Adrenal gland (tissue), 12 donors: Measurements from ENCODE around the gene ATP5PO. TPM values are rescaled to one million over a fixed set of nuclear protein-coding genes. Genes with fewer than 3 reads are reported as not detected.

Experiments
- DNase-seq, 7 donors: peaks; one replicate each; pipeline ENCODE4 v3.0.0-alpha.2; 2019 to 2020
- H3K27ac ChIP-seq, 5 donors: fragments of 200-600 bp; sonication (generic) in 4 of 5; 1 replicate in 3 of 5; 2 replicates in 2 of 5; pipeline versions ENCODE4 v1.5.1 to v1.8.0; 2016 to 2020; ENCODE audit warnings: mild to moderate bottlenecking in 1 of 5
- H3K27me3 ChIP-seq: fragments of 200-600 bp; 2 replicates; pipeline ENCODE4 v1.8.0; 2021
- H3K36me3 ChIP-seq, 2 donors: fragments of 200-600 bp; replicated peaks in 1 of 2; 1 replicate in 1 of 2; 2 replicates in 1 of 2; pipeline versions ENCODE4 v1.5.1 to v1.8.0; 2018 to 2022
- H3K4me1 ChIP-seq, 2 donors: fragments of 200-600 bp; replicated peaks in 1 of 2; 1 replicate in 1 of 2; 2 replicates in 1 of 2; pipeline versions ENCODE4 v1.5.1 to v1.8.0; 2018 to 2021
- H3K4me3 ChIP-seq, 4 donors: fragments of 200-600 bp; sonication (generic) in 3 of 4; one replicate each; pipeline ENCODE4 v1.5.1; 2016 to 2018
- H3K9me3 ChIP-seq, 3 donors: fragments of 200-600 bp; sonication (generic) in 1 of 3; replicated peaks in 1 of 3; 1 replicate in 2 of 3; 2 replicates in 1 of 3; pipeline versions ENCODE4 v1.5.1 to v1.8.0; 2016 to 2021
- CTCF ChIP-seq, 6 experiments: fragments of 450-650 bp in 4 of 6; fragments of 200-600 bp in 2 of 6; sonication (generic) in 1 of 6; IDR thresholded peaks; 1 replicate in 5 of 6; 2 replicates in 1 of 6; pipeline versions ENCODE4 v1.5.1 to v1.8.0; 2016 to 2021; ENCODE audit warnings: antibody characterized with exemption in 6 of 6, mild to moderate bottlenecking in 2 of 6, moderate library complexity in 1 of 6
- POLR2A ChIP-seq, 2 donors: fragments of 450-650 bp; IDR thresholded peaks; one replicate each; pipeline ENCODE4 v1.6.1; 2017; ENCODE audit warnings: antibody characterized with exemption in 2 of 2, mild to moderate bottlenecking in 2 of 2, moderate library complexity in 1 of 2
- WGBS, 4 donors: extraction: QIAGEN DNeasy Blood & Tissue Kit in 2 of 4; methylation state at CpG; one replicate each; pipeline versions ENCODE4 v1.1.5 to v1.1.7; 2013 to 2017; 5-methylcytosine and 5-hydroxymethylcytosine counted together
- intact Hi-C, 2 donors: fragments of 100-400 bp; cut with DNase I; formaldehyde crosslinking; loops; one replicate each; pipeline versions ENCODE4 v1.14.1 to v1.15.0; 2022 to 2023
- polyA plus RNA-seq, 3 donors: library from polyadenylated mRNA; stranded (reverse); fragments of 200-250 nt in 2 of 3; fragments of 350-450 nt in 1 of 3; fragmentation: Illumina TruSeq in 1 of 3; extraction: RNeasy Lipid Tissue Mini Kit (QIAGEN cat#74804) in 1 of 3; gene quantifications; one replicate each; pipeline ENCODE4 v1.2.3, GENCODE V29; 2013 to 2014
- total RNA-seq, 9 donors: library from RNA; depleted of rRNA in 4 of 9; stranded (reverse); fragments of >200 nt in 4 of 9; fragments of 120-200 nt in 1 of 9; fragmentation: NEBNext Ultra II Directional in 1 of 9; extraction: Animal tissue kit (Norgen Biotek cat#: 25700) in 1 of 9; gene quantifications; one replicate each; pipeline versions ENCODE4 v1.1.0 to v1.2.4, GENCODE V29; 2013 to 2023
- donor health status: healthy with polysubstance abuse.
- donor health status: Bipolar disorder and iron deficiency.
- donor health status: DM: yes; HTN: yes; CAD: no.
- donor health status: DM: no; HTN: no; CAD: no.
- donor health status: DM: no; HTN: no; CAD: no.
- donor health status: DM: yes; HTN: yes; CAD: no.

ATP5PO gene
- total and polyA plus RNA-seq, 12 donors = 78.6 to 299 (median 189) TPM

- no peak overlapping the region for H3K4me3 ChIP-seq
- H3K9me3 ChIP-seq = no peaks in the 10 kb centered on the region
- no peak for TF ChIP-seq POLR2A (IDR thresholded peaks at IDR 0.05)
- no peak for TF ChIP-seq CTCF (IDR thresholded peaks at IDR 0.05)
- 75 to 85% (median 83%) methylated on average over 14 of the region's 14 CpGs for WGBS, 4 donors
- no peak overlapping the region for H3K27ac ChIP-seq
- intact Hi-C loops = no loop called here
- H3K36me3 ChIP-seq = no peaks in the 10 kb centered on the region
- peak in 2 of 7 donors; percentile 19 to 54 for DNase-seq
- no peaks in the 10 kb centered on the region for H3K27me3 ChIP-seq
- no peaks in the 10 kb centered on the region for H3K4me1 ChIP-seq
Measured at GRCh38 chr21:33937931-33938339, 22.3 kb upstream of the ATP5PO start.

GRCh38 chr21:33937146-33937545 is 21.5 kb upstream of the ATP5PO start:
- DNase-seq = no peak
- H3K9me3 ChIP-seq = no peaks in the 10 kb centered on the region
- WGBS, 4 donors = 86 to 98% (median 93%) methylated on average over 4 of the region's 4 CpGs
- intact Hi-C loops = no loop called here
- TF ChIP-seq CTCF (IDR thresholded peaks at IDR 0.05) = no peak
- no peak for TF ChIP-seq POLR2A (IDR thresholded peaks at IDR 0.05)
- peaks cover 5 to 6% of the 10 kb centered on the region in 2 donors for H3K4me1 ChIP-seq
- H3K27me3 ChIP-seq = no peaks in the 10 kb centered on the region
- no peaks in the 10 kb centered on the region for H3K36me3 ChIP-seq
- no peak overlapping the region for H3K4me3 ChIP-seq
- H3K27ac ChIP-seq = no peak overlapping the region

- H3K36me3 ChIP-seq = no peaks in the 10 kb centered on the region
- WGBS, 4 donors = 58 to 69% (median 64%) methylated on average over 4 of the region's 4 CpGs
- H3K4me3 ChIP-seq = no peak overlapping the region
- no peaks in the 10 kb centered on the region for H3K27me3 ChIP-seq
- peaks cover 6 to 9% of the 10 kb centered on the region in 2 donors for H3K4me1 ChIP-seq
- intact Hi-C loops = no loop called here
- H3K9me3 ChIP-seq = no peaks in the 10 kb centered on the region
- no peak overlapping the region for H3K27ac ChIP-seq
- DNase-seq = peak in 1 of 7 donors; percentile 18
- TF ChIP-seq CTCF (IDR thresholded peaks at IDR 0.05) (no peak), POLR2A (IDR thresholded peaks at IDR 0.05) (no peak)
Measured at GRCh38 chr21:33936301-33937038, 20.9 kb upstream of the ATP5PO start.

- intact Hi-C loops = no loop called here
- Histone ChIP-seq H3K4me1 (peaks cover 6 to 9% of the 10 kb centered on the region in 2 donors), H3K27ac (peak overlapping the region in 1 of 5 donors; percentile 21), H3K27me3 (no peaks in the 10 kb centered on the region), H3K4me3 (peak overlapping the region in 1 of 4 donors; percentile 20), H3K9me3 (no peaks in the 10 kb centered on the region), H3K36me3 (no peaks in the 10 kb centered on the region)
- DNase-seq = no peak
- TF ChIP-seq CTCF (IDR thresholded peaks at IDR 0.05) (no peak), POLR2A (IDR thresholded peaks at IDR 0.05) (no peak)
- WGBS, 4 donors = 88 to 95% (median 92%) methylated on average over 5 of the region's 5 CpGs
Measured at GRCh38 chr21:33932731-33933130, 17.1 kb upstream of the ATP5PO start.
